Lower leg skin (tissue), 4 donors: ENCODE results near the gene EML6. TPM values are rescaled to one million over a fixed set of nuclear protein-coding genes. Genes with fewer than 3 reads are reported as not detected.

Source experiments
- DNase-seq, 2 donors: peaks; one replicate each; pipeline ENCODE4 v3.0.0-alpha.2; 2019; ENCODE audit warnings: low spot score in 2 of 2
- H3K4me3 ChIP-seq: fragments of 200-600 bp; sonication (generic); 2 replicates; pipeline ENCODE4 v1.5.1; 2017; ENCODE audit warnings: mild to moderate bottlenecking, low read depth; ENCODE audit not compliant: poor library complexity, severe bottlenecking
- CTCF ChIP-seq, 3 donors: fragments of 450-650 bp; IDR thresholded peaks; one replicate each; pipeline ENCODE4 v1.5.1; 2016; ENCODE audit warnings: antibody characterized with exemption in 3 of 3, mild to moderate bottlenecking in 3 of 3, moderate library complexity in 2 of 3
- POLR2A ChIP-seq, 2 donors: fragments of 450-650 bp; IDR thresholded peaks; one replicate each; pipeline ENCODE4 v1.6.1; 2016 to 2017; ENCODE audit warnings: antibody characterized with exemption in 2 of 2, mild to moderate bottlenecking in 1 of 2, moderate library complexity in 1 of 2
- WGBS, 2 donors: methylation state at CpG; one replicate each; pipeline ENCODE4 v1.1.5; 2018; 5-methylcytosine and 5-hydroxymethylcytosine counted together
- intact Hi-C: fragments of 100-400 bp; cut with DNase I; formaldehyde crosslinking; loops from one replicate; pipeline ENCODE4 v1.15.0; 2023; ENCODE audit warnings: low total_unique reads
- total RNA-seq, 4 donors: library from RNA; depleted of rRNA; stranded (reverse); fragments of >200 nt; gene quantifications; one replicate each; pipeline ENCODE4 v1.1.0, GENCODE V29; 2016

EML6 gene
- total RNA-seq, 4 donors from 2014 or later: 1.8 to 4.4 (median 3.3) TPM

GRCh38 chr2:54964816-54965215 lies 241.4 kb downstream of the EML6 start:
- WGBS, 2 donors: 58 to 61% methylated on average over 4 of the region's 4 CpGs
- intact Hi-C loops: no loop called here
- DNase-seq: no peak
- TF ChIP-seq CTCF (IDR thresholded peaks at IDR 0.05): no peak
- TF ChIP-seq POLR2A (IDR thresholded peaks at IDR 0.05): no peak
- H3K4me3 ChIP-seq: no peak overlapping the region

GRCh38 chr2:54965425-54965824 lies 242.0 kb downstream of the EML6 start:
- WGBS, 2 donors: 84 to 92% methylated on average over 6 of the region's 6 CpGs
- no peak overlapping the region for H3K4me3 ChIP-seq
- TF ChIP-seq POLR2A (IDR thresholded peaks at IDR 0.05): no peak
- TF ChIP-seq CTCF (IDR thresholded peaks at IDR 0.05): no peak
- DNase-seq: no peak
- intact Hi-C loops: no loop called here

- no peak for DNase-seq
- TF ChIP-seq CTCF (IDR thresholded peaks at IDR 0.05) (no peak), POLR2A (IDR thresholded peaks at IDR 0.05) (no peak)
- H3K4me3 ChIP-seq: no peak overlapping the region
- intact Hi-C loops: no loop called here
- WGBS, 2 donors: 55 to 58% methylated on average over 8 of the region's 8 CpGs
These were observed 242.8 kb downstream of the EML6 start for GRCh38 chr2:54966165-54966832.

GRCh38 chr2:54966837-54967236 lies 243.4 kb downstream of the EML6 start:
- intact Hi-C loops: no loop called here
- WGBS, 2 donors: 91 to 92% methylated on average over 3 of the region's 3 CpGs

GRCh38 chr2:54967269-54967668 lies 243.8 kb downstream of the EML6 start:
- intact Hi-C loops: no loop called here
- no peak overlapping the region for H3K4me3 ChIP-seq
- DNase-seq: no peak
- 79 to 86% methylated on average over 4 of the region's 4 CpGs for WGBS, 2 donors
- TF ChIP-seq POLR2A (IDR thresholded peaks at IDR 0.05) (no peak), CTCF (IDR thresholded peaks at IDR 0.05) (no peak)

More at GRCh38 chr2:54966837-54967236, 243.4 kb downstream of the EML6 start:
- no peak for DNase-seq
- H3K4me3 ChIP-seq: no peak overlapping the region
- no peak for TF ChIP-seq POLR2A (IDR thresholded peaks at IDR 0.05)
- TF ChIP-seq CTCF (IDR thresholded peaks at IDR 0.05): no peak
